Right hindlimb (tissue), 1 donor: ENCODE results near the gene PLSCR5.

ENCODE experiments used
- DNase-seq: peaks from one replicate; pipeline ENCODE4 v3.0.0-alpha.2; 2018

Gene PLSCR5

DNA sequence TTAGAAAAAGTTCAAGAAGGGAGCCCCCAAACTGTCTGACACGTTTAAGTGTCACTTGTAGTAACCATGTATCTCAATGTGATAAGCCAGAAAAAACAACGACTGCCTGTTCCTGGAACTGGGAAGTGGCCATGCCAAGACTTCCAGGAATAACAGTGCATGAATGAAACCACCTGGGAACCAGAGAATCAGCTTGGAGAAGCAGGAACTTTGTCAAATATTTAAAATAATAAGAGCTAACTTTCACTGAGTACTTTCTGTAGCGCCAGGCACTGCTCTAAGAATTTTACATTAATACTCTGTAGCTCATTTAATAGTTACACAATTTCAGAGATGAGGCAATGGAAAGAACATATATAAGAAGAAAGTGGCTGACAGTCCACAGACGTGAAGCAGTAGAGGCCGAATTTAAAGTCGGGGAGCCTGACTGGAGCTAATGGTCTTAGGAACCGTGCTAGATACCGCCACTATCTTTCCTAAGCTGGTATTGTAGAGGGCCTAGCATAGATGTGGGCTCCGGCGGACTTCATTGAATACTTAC lies 61.6 kb downstream of the PLSCR5 start:
- peak; percentile 59 for DNase-seq

- DNase-seq, result no peak
Measured at GRCh38 chr3:146542978-146543377, 62.2 kb downstream of the PLSCR5 start.

DNA sequence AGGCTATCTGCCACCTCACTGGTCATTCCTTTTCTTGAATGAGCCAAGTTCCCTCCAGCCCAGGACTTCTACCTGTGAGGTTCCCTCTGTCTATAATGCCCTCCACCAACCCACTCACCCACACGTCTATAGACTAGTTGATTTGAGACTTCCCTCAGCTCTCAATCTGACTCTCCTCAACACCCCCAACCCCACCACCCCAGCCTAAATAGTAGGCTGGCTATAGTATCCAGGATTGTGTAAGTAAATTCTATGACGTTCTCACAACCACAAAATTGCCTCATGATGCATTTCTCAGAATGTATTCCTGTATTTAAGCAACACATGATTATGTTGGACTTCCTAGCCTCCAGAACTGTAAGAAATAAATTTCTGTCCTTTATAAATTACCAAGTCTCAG lies 63.0 kb downstream of the PLSCR5 start:
- no peak for DNase-seq

- no peak for DNase-seq
Measured at GRCh38 chr3:146540978-146541377, 64.2 kb downstream of the PLSCR5 start.

DNA sequence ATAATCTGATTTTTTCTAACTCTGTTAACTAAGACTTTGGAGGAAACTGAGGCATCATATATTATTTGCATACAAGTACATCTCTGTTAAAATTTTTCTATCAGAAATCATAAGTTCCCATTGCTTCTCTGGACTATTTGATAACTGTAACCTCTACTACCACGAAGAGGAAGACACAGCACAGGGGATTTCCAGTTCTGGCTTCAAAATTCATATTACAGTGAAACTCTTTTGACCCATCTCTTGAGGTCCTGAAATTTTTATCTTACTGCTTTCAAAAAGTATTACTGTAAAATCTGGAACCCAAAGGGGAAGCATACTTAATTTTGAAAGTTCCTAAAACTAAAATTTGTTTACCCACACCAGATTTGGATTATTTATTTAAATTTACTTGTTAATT lies 64.9 kb downstream of the PLSCR5 start:
- no peak for DNase-seq

GRCh38 chr3:146539315-146539714 lies 65.8 kb downstream of the PLSCR5 start:
- DNase-seq, result no peak

GRCh38 chr3:146537603-146538002 lies 67.5 kb downstream of the PLSCR5 start:
- no peak for DNase-seq

DNA sequence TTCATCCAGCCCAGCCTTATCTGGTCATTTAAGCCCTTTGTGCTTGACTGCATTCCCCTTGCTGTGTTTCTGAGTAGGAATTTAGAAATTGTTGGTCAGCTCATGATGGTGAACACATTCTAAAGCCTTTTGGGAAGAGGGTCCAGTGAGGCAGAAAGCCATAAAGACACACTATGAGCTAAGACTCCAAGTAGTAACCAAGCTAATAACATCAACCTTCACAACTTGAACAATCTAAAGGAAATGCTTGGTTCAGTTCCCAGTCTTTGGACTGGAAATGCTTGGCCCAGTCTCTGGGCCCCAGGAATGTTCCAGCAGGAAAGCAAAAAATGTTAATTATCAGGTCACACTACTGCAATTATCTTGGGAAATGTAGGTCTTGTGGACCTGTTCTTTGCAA lies 68.5 kb downstream of the PLSCR5 start:
- DNase-seq, result no peak
